HG02840 (cell line): ENCODE measurements around the gene PIEZO2.
"Not testable (repeated sequence)": the region's sequence is repeated elsewhere in the genome, so short reads cannot be mapped to it uniquely, and the experiment has no call there.

Experiments used
- ATAC-seq: cut with Tn5 transposase; IDR thresholded peaks from one replicate; pipeline ENCODE4 v1.9.1; 2021; ENCODE audit warnings: mild to moderate bottlenecking, moderate library complexity, moderate number of reproducible peaks; ENCODE audit not compliant: unreplicated experiment, low FRiP score

PIEZO2 gene

DNA sequence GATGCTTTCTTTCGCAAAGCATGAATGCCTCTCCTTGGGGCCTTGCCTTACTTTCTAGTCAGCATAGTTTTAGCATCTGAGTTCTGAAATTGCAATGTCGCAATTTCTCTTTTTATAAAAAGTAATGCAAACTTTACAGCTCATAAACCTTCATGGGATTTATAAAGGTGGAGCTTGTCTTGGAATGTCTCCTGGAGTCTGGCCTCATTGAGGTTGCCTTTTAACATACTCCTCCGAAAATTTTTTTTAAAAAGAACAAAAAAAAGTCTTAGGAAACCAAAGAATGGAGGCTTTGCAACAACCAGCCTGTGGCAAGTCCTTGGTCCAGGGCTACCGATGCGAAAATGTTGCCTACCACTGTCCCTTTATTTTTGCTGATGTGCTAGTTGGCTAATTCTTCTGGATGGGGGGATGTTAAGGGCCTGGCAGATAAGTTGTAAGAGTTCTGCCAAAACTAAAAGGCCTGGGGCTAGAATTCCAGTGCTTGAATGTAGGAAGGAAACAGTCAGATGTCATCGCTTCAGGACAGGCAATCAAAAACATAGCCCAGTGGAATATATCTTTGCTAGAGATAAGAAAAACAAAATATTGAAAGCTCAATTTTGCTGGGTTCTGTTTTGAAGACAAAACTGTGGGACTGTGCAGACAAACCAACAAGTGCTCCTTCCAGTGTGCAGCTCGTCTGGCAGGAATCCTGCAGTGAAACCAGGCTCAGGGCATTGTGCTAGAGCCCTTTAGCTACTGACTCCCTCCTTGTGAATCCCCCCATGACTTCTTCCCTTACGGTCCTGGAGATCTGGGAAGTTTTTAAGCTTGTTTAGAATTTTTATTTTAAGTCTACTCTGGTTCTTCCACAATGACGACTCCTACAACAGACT, 213.0 kb downstream of the PIEZO2 start:
- no peak for ATAC-seq

DNA sequence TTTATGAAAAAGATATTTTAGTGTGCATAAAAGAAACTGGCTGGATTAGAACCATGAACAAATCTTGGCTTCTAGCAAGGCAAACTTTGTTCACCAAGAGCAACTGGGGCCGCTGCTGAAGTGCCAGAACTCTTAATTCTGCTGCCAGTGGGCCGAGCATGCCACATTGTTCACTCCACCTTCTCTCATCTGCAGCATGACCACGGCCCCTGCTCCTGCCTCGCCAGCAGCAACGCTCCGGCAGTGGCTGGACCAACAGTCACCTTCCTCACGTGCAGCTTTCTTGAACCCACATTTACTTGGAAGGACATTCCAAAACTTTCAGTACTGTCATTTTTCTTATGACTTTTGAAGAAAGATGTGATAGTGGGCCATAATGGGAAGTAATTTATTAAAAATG, 213.8 kb downstream of the PIEZO2 start:
- ATAC-seq = no peak

DNA sequence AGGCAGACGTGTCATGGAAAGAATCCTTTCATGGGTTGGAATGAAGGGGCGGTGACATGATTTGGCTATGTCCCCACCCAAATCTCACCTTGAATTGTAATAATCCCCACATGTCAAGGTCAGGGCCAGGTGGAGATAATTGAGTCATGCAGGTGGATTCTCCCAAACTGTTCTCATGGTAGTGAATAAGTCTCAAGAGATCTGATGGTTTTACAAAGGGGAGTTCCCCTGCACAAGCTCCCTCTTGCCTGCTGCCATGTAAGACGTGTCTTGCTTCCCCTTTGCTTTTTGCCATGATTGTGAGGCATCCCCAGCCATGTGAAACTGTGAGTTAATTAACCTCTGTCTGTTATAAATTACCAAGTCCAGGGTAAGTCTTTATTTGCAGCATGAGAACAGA, 215.7 kb downstream of the PIEZO2 start:
- ATAC-seq = not testable (repeated sequence)

DNA sequence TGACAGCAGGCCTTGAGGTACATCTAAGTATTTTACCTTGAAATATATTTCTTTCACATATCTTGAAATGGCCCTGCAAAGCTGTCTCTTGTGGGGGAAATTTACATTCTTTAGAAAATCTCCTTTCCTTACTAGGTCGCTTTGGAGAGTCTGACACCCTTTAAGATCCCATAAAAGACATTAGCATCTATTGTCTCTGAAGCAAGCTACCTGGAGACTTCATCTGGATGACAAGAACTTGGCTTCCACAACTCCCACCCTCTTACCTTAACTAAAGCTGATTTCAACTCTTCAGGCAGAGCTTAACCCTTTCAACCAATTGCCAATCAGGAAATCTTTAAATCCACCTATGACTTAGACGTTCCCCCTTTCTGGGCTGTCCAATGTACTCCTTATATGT, 219.3 kb downstream of the PIEZO2 start:
- no peak for ATAC-seq

DNA sequence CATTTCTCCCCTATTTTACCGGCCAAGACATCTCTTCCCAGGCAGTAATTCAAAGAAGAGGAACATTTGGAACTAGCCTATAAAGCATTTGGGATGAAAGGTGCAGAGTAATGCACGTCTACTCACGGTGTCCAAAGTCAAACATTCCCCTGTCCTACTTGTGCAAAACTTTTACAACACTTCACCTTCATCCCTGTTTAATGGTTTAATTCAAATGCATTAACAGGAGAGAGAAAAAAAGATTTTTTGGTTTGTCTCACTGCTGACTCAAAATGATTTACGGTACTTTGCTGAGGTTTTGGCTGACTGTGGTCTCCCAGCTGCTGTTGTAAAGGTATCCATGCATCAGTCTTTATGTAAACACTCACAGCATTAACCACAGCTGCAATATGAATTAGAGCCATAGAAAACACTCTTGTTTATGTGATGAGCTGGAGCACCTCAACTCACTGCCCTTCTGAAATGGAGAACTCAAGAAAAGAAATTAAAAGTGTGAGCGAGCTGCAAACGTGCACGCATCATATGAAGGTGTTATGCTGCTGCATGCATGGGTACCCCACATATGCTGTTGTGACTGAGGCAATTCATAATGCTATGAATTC, 220.5 kb downstream of the PIEZO2 start:
- no peak for ATAC-seq

DNA sequence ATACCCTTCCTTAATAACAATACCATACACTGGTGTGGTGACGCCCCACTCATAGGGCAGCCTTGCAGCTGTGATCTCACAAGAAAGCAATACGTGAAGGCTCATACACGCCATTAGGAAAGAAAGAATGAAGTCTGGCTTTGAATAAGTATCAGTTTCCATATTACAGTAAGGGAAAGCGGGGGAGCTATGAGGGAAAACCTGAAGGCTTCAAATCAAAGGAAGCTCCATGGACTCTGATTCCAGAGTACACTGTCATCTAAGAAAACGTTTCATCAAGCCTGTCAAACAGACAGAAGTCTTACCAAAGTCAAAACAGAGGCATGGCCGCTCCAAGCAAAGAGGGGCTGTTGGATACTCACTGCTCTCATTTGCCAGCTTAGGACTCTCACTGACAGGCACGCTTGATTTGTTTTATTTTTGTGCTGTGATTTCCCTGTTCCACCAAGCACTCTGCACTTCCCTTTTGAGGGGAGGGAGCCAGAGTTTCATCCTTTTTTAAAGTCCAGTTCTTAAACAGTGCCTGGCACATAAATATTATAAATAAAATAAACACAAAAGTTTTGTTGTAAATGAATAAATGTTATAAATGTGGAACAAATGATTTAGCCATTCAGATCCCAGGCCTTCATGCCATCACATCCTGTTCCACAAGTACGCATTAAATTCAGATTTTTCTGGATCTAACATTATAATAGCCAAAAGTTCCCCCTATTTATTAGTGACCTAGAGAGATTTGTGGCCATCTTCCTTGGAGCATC, 221.2 kb downstream of the PIEZO2 start:
- no peak for ATAC-seq

DNA sequence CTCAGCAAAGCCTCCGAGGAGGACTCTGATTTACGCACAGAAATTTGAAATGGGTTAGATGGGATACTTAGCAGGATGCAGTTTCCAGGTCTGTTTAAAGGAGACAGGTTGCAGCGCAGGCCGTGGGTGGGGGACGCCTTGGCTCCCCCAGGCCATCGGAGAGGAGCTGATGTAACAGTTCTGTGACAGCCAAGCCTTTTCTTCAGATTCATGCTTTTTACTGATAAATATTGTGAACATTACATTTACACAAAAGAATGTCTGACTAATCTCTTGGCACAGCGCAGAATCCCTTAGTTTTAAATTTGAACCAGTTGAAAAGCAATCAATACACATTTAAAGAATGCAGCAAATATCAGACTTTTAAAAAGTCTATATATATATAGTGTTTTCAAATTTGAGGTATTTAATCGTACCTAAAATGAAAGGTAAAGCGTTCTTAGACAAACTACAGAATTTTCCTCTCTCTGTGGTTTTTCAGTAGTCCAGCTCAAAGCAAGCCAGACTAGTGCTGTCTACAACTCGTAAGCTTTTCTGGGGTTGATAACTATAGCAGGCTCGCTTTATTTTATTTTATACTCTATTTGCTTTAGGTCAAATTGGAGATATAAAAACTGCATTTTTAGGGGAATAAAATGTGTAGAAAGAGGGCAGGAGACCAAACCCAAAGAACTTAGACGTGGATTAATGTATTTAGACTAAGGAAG, 221.9 kb downstream of the PIEZO2 start:
- no peak for ATAC-seq

DNA sequence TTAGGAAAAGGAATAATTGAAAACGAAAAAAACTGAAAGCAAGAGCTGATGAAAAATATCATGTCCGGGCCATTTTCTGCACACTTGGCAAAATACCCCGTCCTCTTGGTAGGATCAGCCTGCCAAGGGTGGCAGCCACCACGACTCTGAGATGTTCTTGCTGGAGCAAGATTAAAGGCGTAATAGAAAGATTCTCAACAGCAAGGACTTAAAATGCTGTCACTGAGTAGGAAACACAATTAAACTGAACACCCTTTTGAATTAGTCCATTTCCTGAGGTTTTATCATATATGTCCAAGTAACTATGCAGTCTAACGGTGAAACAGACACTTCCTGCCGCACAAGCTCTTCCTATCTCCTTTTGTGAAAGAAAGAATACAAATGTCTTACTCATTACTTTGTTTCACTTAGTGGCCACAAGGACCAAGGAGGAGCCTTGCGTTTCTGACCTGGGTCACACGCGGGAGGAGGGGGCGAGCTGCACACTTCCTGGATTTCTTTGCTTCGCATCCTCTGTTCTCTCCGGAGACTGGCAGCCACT, 222.7 kb downstream of the PIEZO2 start:
- ATAC-seq = no peak

DNA sequence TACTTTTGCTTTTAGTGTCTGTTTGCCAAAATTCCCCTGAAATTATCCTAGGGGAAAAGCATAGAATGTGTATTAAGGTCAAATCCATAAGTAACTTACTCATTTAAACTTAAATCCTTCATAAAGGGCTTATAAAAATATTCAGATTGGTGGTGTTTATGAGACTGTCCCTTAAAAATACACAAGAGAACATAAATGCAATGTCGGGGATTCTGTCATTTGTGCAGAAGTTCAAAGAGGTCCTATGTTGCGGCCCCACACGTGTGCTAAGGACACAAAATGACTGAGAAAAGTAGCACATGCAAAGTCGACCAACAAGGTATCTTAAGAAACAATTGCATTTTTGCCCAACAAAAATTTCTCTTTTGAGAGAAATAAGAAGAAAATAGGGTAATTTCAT, 225.1 kb downstream of the PIEZO2 start:
- no peak for ATAC-seq

DNA sequence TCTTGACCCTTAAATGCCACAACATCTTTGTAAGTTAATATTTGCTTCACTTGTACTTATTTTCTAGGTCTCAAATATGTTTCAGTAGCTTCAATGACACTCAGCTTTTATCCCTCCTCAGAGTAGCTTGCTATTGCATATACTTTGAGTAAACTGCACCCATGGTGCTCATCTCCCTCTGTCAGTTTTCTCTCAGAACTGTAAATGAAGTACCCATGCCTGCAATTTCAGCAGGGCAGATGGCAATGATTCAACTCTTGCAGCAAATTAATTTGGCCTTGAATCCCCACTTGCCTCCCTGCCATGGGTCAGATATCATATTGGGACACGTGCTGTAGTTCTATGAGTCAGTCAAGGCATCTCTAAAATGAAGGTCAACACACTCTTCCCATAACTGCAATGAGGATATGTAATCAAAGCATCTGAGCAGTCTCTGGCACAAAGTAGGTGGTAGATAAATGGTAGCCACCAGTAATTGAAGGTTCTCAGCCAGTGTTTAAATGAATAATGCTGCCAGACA, 225.8 kb downstream of the PIEZO2 start:
- ATAC-seq = no peak

DNA sequence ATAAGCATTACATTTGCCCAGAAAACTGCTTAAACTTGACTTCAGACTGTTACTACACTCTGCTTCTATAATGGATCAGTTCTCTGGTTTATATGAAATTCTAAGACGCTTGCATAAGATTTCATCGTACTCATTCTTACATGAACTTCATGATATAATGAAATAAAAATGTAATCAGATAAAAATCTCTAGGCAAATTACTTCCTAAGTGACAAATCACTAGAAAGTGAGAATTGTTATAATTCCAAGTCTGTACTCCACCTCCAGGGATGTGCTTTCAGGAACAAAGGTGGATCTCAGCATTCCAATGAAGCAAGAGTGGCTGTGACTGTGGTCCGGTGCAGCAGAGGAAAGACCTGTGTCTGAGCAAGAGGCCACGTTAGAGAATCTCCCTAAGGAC, 226.2 kb downstream of the PIEZO2 start:
- no peak for ATAC-seq

DNA sequence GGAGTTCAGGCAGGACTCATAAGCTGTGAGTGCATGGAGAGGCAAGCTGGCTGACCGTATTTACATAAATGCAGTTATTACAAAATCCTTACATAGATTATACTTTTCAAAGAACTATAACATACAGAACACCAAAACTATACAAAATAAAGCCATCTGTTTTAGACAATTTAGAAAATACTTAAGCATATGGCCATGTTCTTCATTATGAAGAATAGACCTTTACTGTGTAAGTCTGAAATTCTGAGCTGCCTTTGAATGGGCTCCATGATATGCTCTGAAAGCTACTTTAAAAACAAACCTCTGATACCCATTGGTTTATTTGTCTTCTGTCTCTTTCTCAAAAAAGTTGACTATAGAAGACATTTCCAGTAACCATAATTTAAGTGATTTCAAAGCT, 226.7 kb downstream of the PIEZO2 start:
- ATAC-seq = not testable (repeated sequence)

DNA sequence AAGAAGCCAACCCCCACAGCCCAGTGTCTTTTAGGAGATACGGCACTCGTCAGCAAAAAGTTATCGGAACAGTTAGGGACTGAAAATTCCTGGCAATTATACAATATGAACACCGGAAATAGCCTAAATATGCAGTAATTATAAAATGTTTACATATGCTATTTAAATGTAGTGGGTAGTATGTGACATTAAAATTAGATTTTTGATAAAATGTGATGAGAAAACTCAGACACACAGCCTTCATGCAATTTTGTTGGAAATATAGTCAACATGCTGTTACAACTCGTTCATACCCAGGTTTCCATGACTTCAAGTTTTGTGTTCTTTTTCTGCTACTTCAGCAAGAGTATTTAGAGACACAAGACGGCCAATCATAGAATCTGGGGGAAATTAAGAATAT, 229.1 kb downstream of the PIEZO2 start:
- not testable (repeated sequence) for ATAC-seq

DNA sequence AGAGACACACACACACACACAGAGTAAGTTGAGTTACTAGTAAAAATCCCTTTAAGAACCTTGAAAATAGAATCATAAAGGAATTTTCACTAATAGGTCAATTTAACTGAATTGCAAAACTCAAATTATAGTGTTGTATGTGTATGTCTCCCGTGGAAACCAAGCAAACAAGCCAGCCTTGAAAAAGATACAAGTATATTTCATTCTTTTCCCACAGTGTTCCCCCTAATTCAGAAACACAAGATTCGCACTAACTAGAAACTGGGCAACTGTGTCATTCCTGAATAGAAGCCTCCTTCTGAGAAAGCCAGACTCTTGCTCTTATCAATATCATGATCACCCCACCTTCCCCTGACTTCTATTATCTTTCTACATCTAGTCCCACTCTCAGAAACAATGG, 229.5 kb downstream of the PIEZO2 start:
- ATAC-seq = no peak

DNA sequence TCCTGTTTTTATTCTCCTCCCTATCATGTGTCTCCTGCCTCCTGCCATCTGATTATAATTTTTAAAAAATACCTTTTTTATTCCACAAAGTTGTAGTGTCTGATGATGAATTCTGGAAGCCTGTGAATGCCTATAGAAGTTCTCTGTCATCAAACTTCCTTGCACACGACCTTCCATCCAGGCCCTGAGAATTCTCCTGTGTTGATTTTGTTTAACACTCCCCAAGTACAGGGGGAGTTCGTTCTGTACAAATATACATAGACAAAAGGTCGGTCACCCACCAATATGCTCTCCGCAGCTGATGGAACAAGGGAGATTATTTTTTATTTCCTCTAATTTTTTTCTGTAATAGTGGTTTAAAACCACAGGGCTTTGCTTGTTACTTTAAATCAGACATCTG, 232.5 kb downstream of the PIEZO2 start:
- ATAC-seq = no peak

DNA sequence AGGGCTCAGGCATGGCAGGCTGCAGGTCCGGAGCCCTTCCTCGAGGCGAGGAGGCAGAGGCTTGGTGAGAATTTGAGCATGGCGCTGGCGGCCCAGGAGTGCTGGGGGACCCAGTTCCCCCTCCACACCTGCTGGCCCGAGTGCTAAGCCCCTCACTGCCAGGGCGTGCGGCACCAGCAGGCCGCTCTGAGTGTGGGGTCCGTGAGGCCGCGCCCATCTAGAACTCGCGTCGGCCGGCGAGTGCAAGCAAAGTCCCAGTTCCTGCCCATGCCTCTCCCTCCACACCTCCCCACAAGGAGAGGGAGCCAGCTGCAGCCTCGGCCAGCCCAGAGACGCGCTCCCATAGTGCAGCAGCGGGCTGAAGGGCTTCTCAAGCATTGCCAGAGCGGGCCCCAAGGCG, 233.0 kb downstream of the PIEZO2 start:
- ATAC-seq = no peak

DNA sequence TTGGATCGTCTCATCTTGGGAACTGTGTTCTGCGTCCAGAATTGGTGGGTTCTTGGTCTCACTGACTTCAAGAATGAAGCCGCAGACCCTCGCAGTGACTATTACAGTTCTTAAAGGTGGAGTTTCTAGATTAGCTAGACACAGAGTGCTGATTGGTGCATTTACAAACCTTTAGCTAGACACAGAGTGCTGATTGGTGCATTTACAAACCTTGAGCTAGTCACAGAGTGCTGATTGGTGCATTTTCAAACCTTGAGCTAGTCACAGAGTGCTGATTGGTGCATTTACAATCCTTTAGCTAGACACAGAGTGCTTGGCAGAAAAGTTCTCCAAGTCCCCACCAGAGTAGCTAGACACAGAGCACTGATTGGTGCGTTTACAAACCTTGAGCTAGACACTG, 233.6 kb downstream of the PIEZO2 start:
- not testable (repeated sequence) for ATAC-seq

DNA sequence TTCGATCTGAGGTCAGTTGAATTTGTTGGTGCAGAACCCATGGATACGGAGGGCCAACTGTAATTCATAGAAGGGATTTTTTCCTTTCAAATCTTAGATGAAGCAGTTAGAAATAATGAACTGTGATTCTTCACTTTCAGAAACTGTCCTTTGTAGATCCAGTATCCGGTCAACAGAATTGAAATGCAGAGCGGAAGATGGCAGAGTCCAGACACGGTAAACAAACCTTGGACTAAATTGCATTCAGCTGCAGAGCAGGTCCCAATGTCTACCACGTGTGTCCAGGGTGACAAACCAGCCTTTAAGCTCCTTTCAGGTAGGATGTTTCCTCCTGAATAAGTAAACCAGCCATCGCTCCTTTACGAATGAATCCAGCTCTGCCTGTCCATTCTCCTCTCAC, 234.8 kb downstream of the PIEZO2 start:
- not testable (repeated sequence) for ATAC-seq

DNA sequence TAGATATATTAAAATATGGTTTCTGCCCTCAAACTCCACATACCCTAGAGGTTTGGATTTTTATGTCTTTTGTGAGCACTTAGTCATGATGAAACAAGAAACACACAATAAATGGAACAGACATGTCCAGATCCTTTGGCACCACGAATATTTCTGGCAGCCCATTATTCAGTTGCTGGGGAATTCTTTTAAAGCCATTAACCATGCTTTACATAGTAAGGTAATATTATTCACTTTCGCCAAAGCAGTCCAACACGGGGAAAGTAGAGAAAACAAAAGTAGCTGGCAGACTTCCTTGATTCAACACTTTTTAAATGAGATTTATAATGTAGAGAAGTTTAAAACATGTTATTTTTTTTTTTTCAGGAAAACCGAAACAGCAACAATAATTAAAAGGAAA, 235.4 kb downstream of the PIEZO2 start:
- no peak for ATAC-seq
